Measurements from ENCODE around the gene AKR1B15.
"Not testable (repeated sequence)": the region's sequence is repeated elsewhere in the genome, so short reads cannot be mapped to it uniquely, and the experiment has no call there.

AKR1B15 gene

DNA sequence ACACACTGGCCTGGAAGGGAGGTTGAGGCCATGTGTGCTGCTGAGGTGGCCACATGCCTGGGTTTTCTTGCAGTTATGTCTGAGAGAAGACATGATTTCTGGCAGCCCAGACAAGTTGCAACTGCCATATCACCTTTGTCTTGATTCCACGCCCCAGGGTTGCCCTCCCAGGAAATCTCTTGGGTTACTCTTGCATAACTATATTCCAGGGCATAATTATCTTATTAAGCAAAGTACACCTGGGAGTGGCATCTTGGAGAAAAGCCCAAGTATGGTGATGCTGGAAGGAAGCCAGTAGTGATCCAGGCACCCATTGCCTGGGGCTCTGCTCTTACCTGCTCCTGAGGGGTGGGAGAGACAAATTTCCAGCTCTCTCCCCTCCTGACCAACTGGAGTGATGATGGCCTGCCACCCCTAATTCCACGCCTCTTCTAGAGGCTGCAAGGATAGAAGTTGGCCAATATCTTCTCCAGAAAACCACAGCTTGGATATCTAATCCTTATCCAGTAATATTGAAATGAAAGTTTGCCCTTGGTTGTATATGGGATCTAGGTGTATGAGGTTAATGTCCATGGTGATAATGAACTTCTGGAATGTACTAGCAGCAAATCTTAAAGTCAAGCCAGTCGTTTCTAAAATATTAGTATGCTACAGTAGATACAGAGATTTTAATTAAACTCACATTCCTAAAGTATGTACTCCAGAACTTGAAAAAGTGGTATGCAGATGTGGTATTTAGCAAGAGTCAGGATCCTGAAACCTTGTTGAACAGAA is 16.5 kb upstream of the AKR1B15 start:
- Histone ChIP-seq H3K9me3 (ENCODE audit: control insufficient read depth, insufficient read depth, low read length) (no peaks in the 10 kb centered on the region), H3K36me3 (ENCODE audit: control insufficient read depth, insufficient read depth, low read length) (no peaks in the 10 kb centered on the region), H3K27me3 (ENCODE audit: control insufficient read depth, insufficient read depth, low read length) (no peaks in the 10 kb centered on the region), H3K4me3 (ENCODE audit: low read length) (no peak overlapping the region), H3K4me1 (ENCODE audit: control insufficient read depth, insufficient read depth, low read length) (peaks cover 3% of the 10 kb centered on the region; the same call in 1 of the 2 replicates), H3K27ac (ENCODE audit: low read length) (no peak overlapping the region)
- no peak for DNase-seq (ENCODE audit: low read depth, low spot score)
- WGBS (ENCODE audit: insufficient coverage, insufficient read length) = no CpG with 5 or more reads among the region's 3 CpGs

DNA sequence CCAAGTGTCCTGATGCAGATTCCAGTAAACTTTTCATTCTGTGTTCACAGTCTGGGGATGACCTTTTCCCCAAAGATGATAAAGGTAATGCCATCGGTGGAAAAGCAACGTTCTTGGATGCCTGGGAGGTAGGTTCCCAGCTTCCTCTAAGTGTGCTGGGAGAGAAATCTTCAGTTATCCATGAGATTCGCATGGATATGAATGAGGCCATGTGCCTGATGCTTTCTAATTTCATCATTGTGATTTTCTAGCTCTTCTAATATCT is 16.0 kb upstream of the AKR1B15 start:
- WGBS (ENCODE audit: insufficient coverage, insufficient read length) = no CpG with 5 or more reads among the region's 3 CpGs

GRCh38 chr7:134533288-134533771 is 15.6 kb upstream of the AKR1B15 start:
- Histone ChIP-seq H3K9me3 (ENCODE audit: control insufficient read depth, insufficient read depth, low read length) (no peaks in the 10 kb centered on the region), H3K27ac (ENCODE audit: low read length) (no peak overlapping the region), H3K27me3 (ENCODE audit: control insufficient read depth, insufficient read depth, low read length) (no peaks in the 10 kb centered on the region), H3K36me3 (ENCODE audit: control insufficient read depth, insufficient read depth, low read length) (no peaks in the 10 kb centered on the region), H3K4me1 (ENCODE audit: control insufficient read depth, insufficient read depth, low read length) (no peaks in the 10 kb centered on the region), H3K4me3 (ENCODE audit: low read length) (no peak overlapping the region)
- WGBS (ENCODE audit: insufficient coverage, insufficient read length) = no CpG with 5 or more reads among the region's 1 CpG
- DNase-seq (ENCODE audit: low read depth, low spot score) = no peak

More for the DNA sequence above, 16.0 kb upstream of the AKR1B15 start:
- Histone ChIP-seq H3K36me3 (ENCODE audit: control insufficient read depth, insufficient read depth, low read length) (no peaks in the 10 kb centered on the region), H3K4me3 (ENCODE audit: low read length) (no peak overlapping the region), H3K27me3 (ENCODE audit: control insufficient read depth, insufficient read depth, low read length) (no peaks in the 10 kb centered on the region), H3K9me3 (ENCODE audit: control insufficient read depth, insufficient read depth, low read length) (no peaks in the 10 kb centered on the region), H3K27ac (ENCODE audit: low read length) (no peak overlapping the region), H3K4me1 (ENCODE audit: control insufficient read depth, insufficient read depth, low read length) (peaks cover 3% of the 10 kb centered on the region; the same call in 1 of the 2 replicates)
- no peak for DNase-seq (ENCODE audit: low read depth, low spot score)

- no CpG with 5 or more reads among the region's 3 CpGs for WGBS (ENCODE audit: insufficient coverage, insufficient read length)
- no peaks in the 10 kb centered on the region for H3K4me1 ChIP-seq (ENCODE audit: control insufficient read depth, insufficient read depth, low read length)
- H3K27me3 ChIP-seq (ENCODE audit: control insufficient read depth, insufficient read depth, low read length) = no peaks in the 10 kb centered on the region
- H3K36me3 ChIP-seq (ENCODE audit: control insufficient read depth, insufficient read depth, low read length) = no peaks in the 10 kb centered on the region
- H3K4me3 ChIP-seq (ENCODE audit: low read length) = no peak overlapping the region
- no peak for DNase-seq (ENCODE audit: low read depth, low spot score)
- no peak overlapping the region for H3K27ac ChIP-seq (ENCODE audit: low read length)
- no peaks in the 10 kb centered on the region for H3K9me3 ChIP-seq (ENCODE audit: control insufficient read depth, insufficient read depth, low read length)
Measured at GRCh38 chr7:134534633-134535032, 14.3 kb upstream of the AKR1B15 start.

GRCh38 chr7:134535272-134535918 is 13.5 kb upstream of the AKR1B15 start:
- H3K4me1 ChIP-seq (ENCODE audit: control insufficient read depth, insufficient read depth, low read length) = no peaks in the 10 kb centered on the region
- no peak overlapping the region for H3K27ac ChIP-seq (ENCODE audit: low read length)
- no peak overlapping the region for H3K4me3 ChIP-seq (ENCODE audit: low read length)
- DNase-seq (ENCODE audit: low read depth, low spot score) = no peak
- WGBS (ENCODE audit: insufficient coverage, insufficient read length) = no CpG with 5 or more reads among the region's 3 CpGs
- no peaks in the 10 kb centered on the region for H3K9me3 ChIP-seq (ENCODE audit: control insufficient read depth, insufficient read depth, low read length)
- H3K27me3 ChIP-seq (ENCODE audit: control insufficient read depth, insufficient read depth, low read length) = no peaks in the 10 kb centered on the region
- H3K36me3 ChIP-seq (ENCODE audit: control insufficient read depth, insufficient read depth, low read length) = no peaks in the 10 kb centered on the region

DNA sequence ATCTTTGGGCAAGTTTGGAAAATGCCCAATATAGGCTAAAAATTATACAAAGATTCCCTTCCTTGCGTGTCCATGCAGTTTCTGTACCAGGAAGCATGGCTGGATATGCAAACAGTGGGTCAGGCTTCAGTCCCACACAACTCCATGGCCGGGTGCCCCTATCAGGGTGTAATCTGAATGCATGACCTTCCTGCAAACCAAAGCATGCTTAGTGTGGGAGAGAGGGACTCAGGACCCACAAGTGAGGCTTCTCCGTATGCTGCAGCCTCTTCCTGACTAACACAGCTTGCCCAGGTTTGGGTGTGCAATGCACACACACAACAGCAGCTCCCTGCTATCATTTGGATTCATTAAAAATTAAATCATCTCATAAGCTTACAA is 13.0 kb upstream of the AKR1B15 start:
- Histone ChIP-seq H3K27ac (ENCODE audit: low read length) (no peak overlapping the region), H3K4me1 (ENCODE audit: control insufficient read depth, insufficient read depth, low read length) (no peaks in the 10 kb centered on the region), H3K9me3 (ENCODE audit: control insufficient read depth, insufficient read depth, low read length) (no peaks in the 10 kb centered on the region), H3K27me3 (ENCODE audit: control insufficient read depth, insufficient read depth, low read length) (no peaks in the 10 kb centered on the region), H3K36me3 (ENCODE audit: control insufficient read depth, insufficient read depth, low read length) (no peaks in the 10 kb centered on the region), H3K4me3 (ENCODE audit: low read length) (no peak overlapping the region)
- no peak for DNase-seq (ENCODE audit: low read depth, low spot score)
- no CpG with 5 or more reads among the region's 3 CpGs for WGBS (ENCODE audit: insufficient coverage, insufficient read length)

GRCh38 chr7:134536558-134536957 is 12.4 kb upstream of the AKR1B15 start:
- WGBS (ENCODE audit: insufficient coverage, insufficient read length) = no CpG with 5 or more reads among the region's 3 CpGs
- H3K27me3 ChIP-seq (ENCODE audit: control insufficient read depth, insufficient read depth, low read length); H3K27ac ChIP-seq (ENCODE audit: low read length); H3K4me3 ChIP-seq (ENCODE audit: low read length); H3K9me3 ChIP-seq (ENCODE audit: control insufficient read depth, insufficient read depth, low read length); H3K4me1 ChIP-seq (ENCODE audit: control insufficient read depth, insufficient read depth, low read length); H3K36me3 ChIP-seq (ENCODE audit: control insufficient read depth, insufficient read depth, low read length); DNase-seq (ENCODE audit: low read depth, low spot score): not testable (repeated sequence)

DNA sequence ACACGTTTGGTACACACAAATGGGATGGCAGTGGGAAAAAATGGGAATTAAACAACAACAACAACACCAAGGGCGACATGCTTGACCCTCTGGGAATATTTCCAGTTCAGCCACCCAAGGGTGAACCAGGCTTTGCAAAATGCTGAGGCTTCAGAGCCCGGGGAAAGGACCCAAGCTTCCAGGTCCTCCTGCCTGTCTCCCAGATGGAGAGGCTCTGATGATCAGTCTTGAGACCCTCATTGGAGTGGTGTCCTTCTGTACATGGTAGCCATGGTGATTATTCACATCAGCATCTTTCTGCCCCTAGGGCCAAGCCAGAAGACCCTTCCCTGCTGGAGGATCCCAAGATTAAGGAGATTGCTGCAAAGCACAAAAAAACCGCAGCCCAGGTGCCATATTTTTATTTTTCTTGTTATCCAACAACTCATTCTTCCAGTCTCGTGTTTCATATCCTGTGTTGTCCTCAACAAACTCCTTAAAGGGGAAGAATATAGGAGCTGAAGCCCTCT is 11.6 kb upstream of the AKR1B15 start:
- WGBS (ENCODE audit: insufficient coverage, insufficient read length) = 100% methylated on average over 1 of the region's 5 CpGs

DNA sequence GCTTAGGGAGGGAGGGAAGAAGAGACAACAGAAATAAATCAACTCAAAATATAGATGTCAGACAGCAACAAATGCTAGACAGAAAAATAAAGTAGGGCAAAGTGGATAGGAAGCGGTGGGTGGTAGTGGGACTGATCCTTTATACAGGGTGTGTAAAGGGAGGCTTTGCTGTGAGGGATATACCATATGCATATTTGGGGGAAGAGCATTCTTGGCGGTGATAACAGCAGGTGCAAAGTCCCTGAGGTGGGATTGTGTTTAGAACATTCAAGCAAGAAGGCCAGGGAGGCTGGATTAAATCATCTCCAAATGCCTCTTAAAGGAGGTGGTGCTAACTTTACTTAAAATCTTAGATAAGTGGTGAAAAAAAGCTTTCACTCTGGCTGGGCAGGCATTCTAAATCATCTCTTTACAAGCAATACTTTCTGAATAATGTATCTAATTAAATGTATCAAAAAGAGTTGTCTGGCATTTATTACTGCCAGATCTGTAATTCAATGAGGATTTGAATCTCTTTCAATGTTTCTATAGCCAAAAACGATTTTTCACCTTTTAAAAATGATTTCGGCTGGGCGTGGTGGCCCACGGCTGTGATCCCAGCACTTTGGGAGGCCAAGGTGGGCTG is 9.4 kb upstream of the AKR1B15 start:
- Histone ChIP-seq H3K4me3 (ENCODE audit: low read length) (no peak overlapping the region), H3K9me3 (ENCODE audit: control insufficient read depth, insufficient read depth, low read length) (no peaks in the 10 kb centered on the region), H3K4me1 (ENCODE audit: control insufficient read depth, insufficient read depth, low read length) (0 out of 2 replicates have a peak, but pooled peaks cover 2% of the 10 kb centered on the region), H3K27me3 (ENCODE audit: control insufficient read depth, insufficient read depth, low read length) (no peaks in the 10 kb centered on the region), H3K27ac (ENCODE audit: low read length) (no peak overlapping the region), H3K36me3 (ENCODE audit: control insufficient read depth, insufficient read depth, low read length) (no peaks in the 10 kb centered on the region)
- DNase-seq (ENCODE audit: low read depth, low spot score) = no peak
- WGBS (ENCODE audit: insufficient coverage, insufficient read length) = no CpG with 5 or more reads among the region's 6 CpGs

More for the DNA sequence above, 11.6 kb upstream of the AKR1B15 start:
- H3K36me3 ChIP-seq (ENCODE audit: control insufficient read depth, insufficient read depth, low read length); H3K9me3 ChIP-seq (ENCODE audit: control insufficient read depth, insufficient read depth, low read length); H3K4me3 ChIP-seq (ENCODE audit: low read length); DNase-seq (ENCODE audit: low read depth, low spot score); H3K4me1 ChIP-seq (ENCODE audit: control insufficient read depth, insufficient read depth, low read length); H3K27me3 ChIP-seq (ENCODE audit: control insufficient read depth, insufficient read depth, low read length); H3K27ac ChIP-seq (ENCODE audit: low read length): not testable (repeated sequence)

DNA sequence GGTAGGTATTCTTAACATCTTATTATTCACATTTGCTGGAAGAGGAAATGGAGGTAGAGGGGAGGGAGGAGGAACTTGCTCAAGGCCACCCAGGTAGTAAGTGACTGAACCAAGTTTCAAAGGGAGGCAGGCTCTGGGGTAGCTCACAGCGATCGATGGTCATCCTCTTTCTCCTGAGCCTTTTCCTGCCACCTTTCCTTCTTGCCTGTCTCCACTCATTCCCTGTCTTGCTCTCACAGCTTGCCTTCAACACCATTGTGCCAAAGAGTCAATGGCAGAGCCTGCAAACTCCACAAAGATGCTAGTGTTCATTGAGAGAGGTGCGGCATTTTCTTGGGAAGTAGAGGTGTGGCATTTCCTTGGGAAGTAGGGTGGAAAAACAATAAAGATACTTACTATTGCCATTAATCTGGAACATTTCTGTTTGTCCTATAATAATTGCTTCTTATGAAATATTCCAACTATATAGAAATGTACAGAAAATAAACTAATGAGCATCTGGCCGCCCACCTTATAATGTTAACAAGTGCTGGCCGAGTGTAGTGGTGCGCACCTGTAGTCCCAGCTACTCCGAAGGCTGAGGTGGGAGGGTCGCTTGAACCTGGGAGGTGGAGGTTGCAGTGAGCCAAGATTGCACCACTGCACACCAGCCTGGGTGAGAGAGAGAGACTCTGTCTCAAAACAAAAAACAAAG is 7.3 kb upstream of the AKR1B15 start:
- not testable (repeated sequence) for H3K4me1 ChIP-seq (ENCODE audit: control insufficient read depth, insufficient read depth, low read length); DNase-seq (ENCODE audit: low read depth, low spot score); H3K4me3 ChIP-seq (ENCODE audit: low read length); H3K27me3 ChIP-seq (ENCODE audit: control insufficient read depth, insufficient read depth, low read length); H3K9me3 ChIP-seq (ENCODE audit: control insufficient read depth, insufficient read depth, low read length); H3K36me3 ChIP-seq (ENCODE audit: control insufficient read depth, insufficient read depth, low read length); H3K27ac ChIP-seq (ENCODE audit: low read length)
- WGBS (ENCODE audit: insufficient coverage, insufficient read length) = no CpG with 5 or more reads among the region's 8 CpGs
